Stimulated activated CD8-positive, alpha-beta memory T cell treated with anti-CD3 and anti-CD28 coated beads, Interleukin-12 subunit alpha, Interleukin-12 subunit beta, amount 100 ng/mL, for 24 hours (primary cell): Measurements from ENCODE around the gene ITPK1.

Experiments used
- DNase-seq: peaks from one replicate; pipeline ENCODE4 v3.0.0-alpha.2; 2020; ENCODE audit errors: extremely low read depth

Gene ITPK1

GRCh38 chr14:92970271-92970670, 145.5 kb downstream of the ITPK1 start:
- no peak for DNase-seq

- DNase-seq, result no peak
These were observed 145.9 kb downstream of the ITPK1 start for GRCh38 chr14:92969871-92970270.

- DNase-seq, result no peak
These were observed 146.3 kb downstream of the ITPK1 start for GRCh38 chr14:92969430-92969829.

- DNase-seq, result no peak
These were observed 147.3 kb downstream of the ITPK1 start for GRCh38 chr14:92968291-92969020.

GRCh38 chr14:92967346-92967926, 148.3 kb downstream of the ITPK1 start:
- DNase-seq, result no peak

GRCh38 chr14:92965281-92965680, 150.4 kb downstream of the ITPK1 start:
- no peak for DNase-seq

GRCh38 chr14:92964124-92965109, 151.3 kb downstream of the ITPK1 start:
- DNase-seq, result no peak

- no peak for DNase-seq
These were observed 152.2 kb downstream of the ITPK1 start for GRCh38 chr14:92963301-92964123.

- DNase-seq, result no peak
These were observed 153.0 kb downstream of the ITPK1 start for GRCh38 chr14:92962831-92963095.

- no peak for DNase-seq
These were observed 153.5 kb downstream of the ITPK1 start for GRCh38 chr14:92962031-92962830.

- no peak for DNase-seq
These were observed 154.2 kb downstream of the ITPK1 start for GRCh38 chr14:92961567-92961855.

- DNase-seq, result no peak
These were observed 154.8 kb downstream of the ITPK1 start for GRCh38 chr14:92960706-92961566.

- no peak for DNase-seq
These were observed 155.7 kb downstream of the ITPK1 start for GRCh38 chr14:92959761-92960680.

GRCh38 chr14:92959189-92959531, 156.6 kb downstream of the ITPK1 start:
- no peak for DNase-seq

GRCh38 chr14:92958373-92959188, 157.1 kb downstream of the ITPK1 start:
- no peak for DNase-seq

- no peak for DNase-seq
These were observed 158.8 kb downstream of the ITPK1 start for GRCh38 chr14:92956961-92957360.

GRCh38 chr14:92955381-92955780, 160.3 kb downstream of the ITPK1 start:
- DNase-seq, result no peak

- DNase-seq, result no peak
These were observed 160.8 kb downstream of the ITPK1 start for GRCh38 chr14:92954933-92955332.
